PC-9 (cell line): ENCODE results near the gene FKTN.
"Not testable (repeated sequence)": the region's sequence is repeated elsewhere in the genome, so short reads cannot be mapped to it uniquely, and the experiment has no call there.

Experiments used
- EZH2 ChIP-seq: fragments of 200-600 bp; sonication (generic); IDR thresholded peaks from 2 replicates; pipeline ENCODE4 v1.8.0; 2017; ENCODE audit warnings: antibody characterized with exemption, low read depth
- TF ChIP-seq, protein P1 (sequence below): fragments of 200-600 bp; sonication (generic); conservative IDR thresholded peaks from 2 replicates; pipeline ENCODE4 v1.6.1; 2017; ENCODE audit warnings: mixed run types, antibody characterized with exemption, mild to moderate bottlenecking, moderate library complexity

DNA sequence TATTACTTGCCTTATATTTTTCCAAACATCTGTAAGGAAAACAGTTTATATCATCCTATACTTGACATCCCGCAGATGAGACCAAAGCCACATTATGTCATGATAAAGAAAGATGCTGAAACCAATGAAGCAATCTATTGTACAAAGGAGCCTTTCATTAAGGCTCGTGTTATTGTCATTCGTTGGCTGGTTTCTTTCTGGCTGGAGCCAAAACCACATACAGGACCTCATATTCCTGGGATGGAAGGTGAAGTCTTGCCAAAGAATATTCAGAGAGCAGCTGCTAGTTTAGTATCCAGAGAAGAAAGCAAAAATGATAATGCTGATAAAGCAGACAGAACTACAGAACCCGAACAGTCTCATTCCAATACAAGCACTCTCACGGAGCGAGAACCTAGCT lies 36.9 kb upstream of the FKTN start:
- TF ChIP-seq, protein P1, sequence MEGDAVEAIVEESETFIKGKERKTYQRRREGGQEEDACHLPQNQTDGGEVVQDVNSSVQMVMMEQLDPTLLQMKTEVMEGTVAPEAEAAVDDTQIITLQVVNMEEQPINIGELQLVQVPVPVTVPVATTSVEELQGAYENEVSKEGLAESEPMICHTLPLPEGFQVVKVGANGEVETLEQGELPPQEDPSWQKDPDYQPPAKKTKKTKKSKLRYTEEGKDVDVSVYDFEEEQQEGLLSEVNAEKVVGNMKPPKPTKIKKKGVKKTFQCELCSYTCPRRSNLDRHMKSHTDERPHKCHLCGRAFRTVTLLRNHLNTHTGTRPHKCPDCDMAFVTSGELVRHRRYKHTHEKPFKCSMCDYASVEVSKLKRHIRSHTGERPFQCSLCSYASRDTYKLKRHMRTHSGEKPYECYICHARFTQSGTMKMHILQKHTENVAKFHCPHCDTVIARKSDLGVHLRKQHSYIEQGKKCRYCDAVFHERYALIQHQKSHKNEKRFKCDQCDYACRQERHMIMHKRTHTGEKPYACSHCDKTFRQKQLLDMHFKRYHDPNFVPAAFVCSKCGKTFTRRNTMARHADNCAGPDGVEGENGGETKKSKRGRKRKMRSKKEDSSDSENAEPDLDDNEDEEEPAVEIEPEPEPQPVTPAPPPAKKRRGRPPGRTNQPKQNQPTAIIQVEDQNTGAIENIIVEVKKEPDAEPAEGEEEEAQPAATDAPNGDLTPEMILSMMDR, result not testable (repeated sequence)
- TF ChIP-seq EZH2, result not testable (repeated sequence)
